Tibial artery (tissue), 4 donors: ENCODE measurements around the gene CRAT.

Experiments used
- DNase-seq, 2 donors: peaks; one replicate each; pipeline ENCODE4 v3.0.0-alpha.2; 2019
- H3K27ac ChIP-seq, 2 donors: fragments of 200-600 bp; sonication (generic) in 1 of 2; 1 replicate in 1 of 2; 2 replicates in 1 of 2; pipeline ENCODE4 v1.5.1; 2018 to 2019; ENCODE audit warnings: mild to moderate bottlenecking in 1 of 2
- H3K27me3 ChIP-seq, 2 donors: fragments of 200-600 bp; sonication (generic) in 1 of 2; one replicate each; pipeline versions ENCODE4 v1.5.1 to v1.6.0; 2016 to 2019
- H3K36me3 ChIP-seq, 3 donors: fragments of 200-600 bp; sonication (generic) in 2 of 3; one replicate each; pipeline ENCODE4 v1.5.1; 2016 to 2019; ENCODE audit warnings: mild to moderate bottlenecking in 2 of 3
- H3K4me1 ChIP-seq, 4 donors: fragments of 200-600 bp; sonication (generic) in 2 of 4; 1 replicate in 3 of 4; 2 replicates in 1 of 4; pipeline ENCODE4 v1.5.1; 2016 to 2019
- H3K4me3 ChIP-seq, 2 donors: fragments of 200-600 bp; sonication (generic) in 1 of 2; 1 replicate in 1 of 2; 2 replicates in 1 of 2; pipeline ENCODE4 v1.5.1; 2018 to 2019; ENCODE audit warnings: mild to moderate bottlenecking in 2 of 2
- H3K9me3 ChIP-seq, 3 donors: fragments of 200-600 bp; sonication (generic) in 1 of 3; one replicate each; pipeline ENCODE4 v1.5.1; 2016 to 2019
- CTCF ChIP-seq, 2 experiments: fragments of 200-600 bp in 1 of 2; fragments of 450-650 bp in 1 of 2; IDR thresholded peaks; one replicate each; pipeline ENCODE4 v1.5.1; 2017 to 2019; ENCODE audit warnings: antibody characterized with exemption in 2 of 2, mild to moderate bottlenecking in 1 of 2, moderate library complexity in 1 of 2
- intact Hi-C: fragments of 100-400 bp; cut with DNase I; formaldehyde crosslinking; loops from one replicate; pipeline ENCODE4 v1.15.0; 2023; ENCODE audit warnings: low total_unique reads

Gene CRAT

GRCh38 chr9:129073404-129073803 lies 37.2 kb downstream of the CRAT start:
- Histone ChIP-seq H3K9me3 (no peaks in the 10 kb centered on the region), H3K27me3 (no peaks in the 10 kb centered on the region), H3K36me3 (peaks cover 0 to 38% (median 16%) of the 10 kb centered on the region in 3 donors), H3K27ac (no peak overlapping the region), H3K4me1 (no peaks in the 10 kb centered on the region), H3K4me3 (no peak overlapping the region)
- TF ChIP-seq CTCF (IDR thresholded peaks at IDR 0.05), result no peak
- no peak for DNase-seq
- intact Hi-C loops, result no loop called here

GRCh38 chr9:129072171-129072570 lies 38.4 kb downstream of the CRAT start:
- intact Hi-C loops, result no loop called here
- H3K36me3 ChIP-seq, result peaks cover 8 to 51% (median 29%) of the 10 kb centered on the region in 3 donors
- no peaks in the 10 kb centered on the region for H3K27me3 ChIP-seq
- no peak overlapping the region for H3K27ac ChIP-seq
- H3K4me1 ChIP-seq, result no peaks in the 10 kb centered on the region
- no peak overlapping the region for H3K4me3 ChIP-seq
- TF ChIP-seq CTCF (IDR thresholded peaks at IDR 0.05), result no peak
- H3K9me3 ChIP-seq, result no peaks in the 10 kb centered on the region
- no peak for DNase-seq

- peaks cover 9 to 54% (median 30%) of the 10 kb centered on the region in 3 donors for H3K36me3 ChIP-seq
- intact Hi-C loops, result no loop called here
- no peak for DNase-seq
- no peaks in the 10 kb centered on the region for H3K4me1 ChIP-seq
- TF ChIP-seq CTCF (IDR thresholded peaks at IDR 0.05), result no peak
- H3K27me3 ChIP-seq, result no peaks in the 10 kb centered on the region
- H3K27ac ChIP-seq, result no peak overlapping the region
- no peak overlapping the region for H3K4me3 ChIP-seq
- no peaks in the 10 kb centered on the region for H3K9me3 ChIP-seq
Observed at GRCh38 chr9:129071526-129072126, 39.0 kb downstream of the CRAT start.

- no peaks in the 10 kb centered on the region for H3K27me3 ChIP-seq
- intact Hi-C loops, result no loop called here
- TF ChIP-seq CTCF (IDR thresholded peaks at IDR 0.05), result no peak
- no peak overlapping the region for H3K4me3 ChIP-seq
- H3K27ac ChIP-seq, result no peak overlapping the region
- peaks cover 9 to 58% (median 34%) of the 10 kb centered on the region in 3 donors for H3K36me3 ChIP-seq
- no peak for DNase-seq
- no peaks in the 10 kb centered on the region for H3K9me3 ChIP-seq
- no peaks in the 10 kb centered on the region for H3K4me1 ChIP-seq
Observed at GRCh38 chr9:129070696-129071525, 39.7 kb downstream of the CRAT start.

- no peak for DNase-seq
- intact Hi-C loops, result no loop called here
- Histone ChIP-seq H3K36me3 (peaks cover 9 to 66% (median 43%) of the 10 kb centered on the region in 3 donors), H3K4me1 (no peaks in the 10 kb centered on the region), H3K4me3 (no peak overlapping the region), H3K27ac (no peak overlapping the region), H3K27me3 (no peaks in the 10 kb centered on the region), H3K9me3 (no peaks in the 10 kb centered on the region)
- no peak for TF ChIP-seq CTCF (IDR thresholded peaks at IDR 0.05)
Observed at GRCh38 chr9:129069862-129070641, 40.5 kb downstream of the CRAT start.
